A673 (cell line): ENCODE measurements around the gene RSBN1.

Experiments
- EZH2 ChIP-seq: fragments of 200-600 bp; sonication (generic); IDR thresholded peaks from 2 replicates; pipeline ENCODE4 v1.6.1; 2017; ENCODE audit warnings: borderline replicate concordance, low read depth, mild to moderate bottlenecking, mixed read lengths, antibody characterized with exemption, low read length; ENCODE audit not compliant: poor library complexity, severe bottlenecking
- TF ChIP-seq, protein P1 (sequence below): fragments of 300-800, 200-600 bp; sonication (generic); conservative IDR thresholded peaks from 2 replicates; pipeline ENCODE4 v1.5.1; 2017; ENCODE audit warnings: low read depth, mild to moderate bottlenecking, antibody characterized with exemption, low read length, moderate library complexity, mixed read lengths

DNA sequence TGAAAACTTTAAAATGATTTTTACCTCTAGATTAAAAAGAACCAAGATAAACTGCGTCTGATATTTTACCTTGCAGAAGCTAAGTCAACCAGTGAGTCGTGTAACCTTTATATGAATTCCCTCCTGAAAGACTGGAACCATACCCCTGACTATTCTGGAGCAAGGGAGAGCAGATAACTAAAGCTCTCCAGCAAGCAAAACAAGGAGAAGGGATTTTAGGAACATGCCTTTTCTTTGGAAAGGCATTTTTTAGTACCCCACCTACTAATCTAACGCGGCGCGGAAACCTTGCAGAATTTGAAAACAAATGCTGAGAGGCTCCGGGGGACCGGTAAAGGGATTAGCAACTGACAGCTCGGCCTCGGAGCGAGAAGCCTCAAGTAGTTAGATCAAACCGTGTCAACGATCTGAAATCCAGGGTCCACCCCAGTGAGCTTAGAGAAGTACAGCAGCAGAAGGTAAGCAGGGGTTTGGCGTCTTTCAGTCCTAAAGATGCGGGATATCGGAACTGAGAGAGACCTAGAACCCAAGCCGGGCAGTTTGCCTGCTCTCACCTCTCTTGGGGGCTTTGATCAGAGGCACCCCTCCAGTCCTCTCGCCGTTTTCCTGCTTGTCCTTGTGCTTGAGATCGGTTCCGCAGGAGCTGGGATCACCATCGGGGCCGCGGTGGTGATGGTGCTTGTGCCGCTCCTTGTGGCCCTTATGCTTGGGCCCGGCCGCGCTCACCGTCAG, 954 bp downstream of the RSBN1 start:
- TF ChIP-seq, protein P1, sequence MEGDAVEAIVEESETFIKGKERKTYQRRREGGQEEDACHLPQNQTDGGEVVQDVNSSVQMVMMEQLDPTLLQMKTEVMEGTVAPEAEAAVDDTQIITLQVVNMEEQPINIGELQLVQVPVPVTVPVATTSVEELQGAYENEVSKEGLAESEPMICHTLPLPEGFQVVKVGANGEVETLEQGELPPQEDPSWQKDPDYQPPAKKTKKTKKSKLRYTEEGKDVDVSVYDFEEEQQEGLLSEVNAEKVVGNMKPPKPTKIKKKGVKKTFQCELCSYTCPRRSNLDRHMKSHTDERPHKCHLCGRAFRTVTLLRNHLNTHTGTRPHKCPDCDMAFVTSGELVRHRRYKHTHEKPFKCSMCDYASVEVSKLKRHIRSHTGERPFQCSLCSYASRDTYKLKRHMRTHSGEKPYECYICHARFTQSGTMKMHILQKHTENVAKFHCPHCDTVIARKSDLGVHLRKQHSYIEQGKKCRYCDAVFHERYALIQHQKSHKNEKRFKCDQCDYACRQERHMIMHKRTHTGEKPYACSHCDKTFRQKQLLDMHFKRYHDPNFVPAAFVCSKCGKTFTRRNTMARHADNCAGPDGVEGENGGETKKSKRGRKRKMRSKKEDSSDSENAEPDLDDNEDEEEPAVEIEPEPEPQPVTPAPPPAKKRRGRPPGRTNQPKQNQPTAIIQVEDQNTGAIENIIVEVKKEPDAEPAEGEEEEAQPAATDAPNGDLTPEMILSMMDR: no peak
- TF ChIP-seq EZH2: no peak
